Astrocyte of the spinal cord (primary cell): ENCODE results near the gene VWA8.
A peak's percentile ranks its signal among the peaks of the same experiment; 100 is the strongest.
"Not testable (repeated sequence)": the region's sequence is repeated elsewhere in the genome, so short reads cannot be mapped to it uniquely, and the experiment has no call there.

ENCODE experiments used
- DNase-seq: peaks from one replicate; pipeline ENCODE4 v3.0.0; 2011; ENCODE audit warnings: low read depth, low spot score
- H3K4me3 ChIP-seq: 2 replicates; pipeline ENCODE4 v1.5.1; 2011; ENCODE audit warnings: low read depth, mild to moderate bottlenecking, low read length, moderate library complexity
- CTCF ChIP-seq: IDR thresholded peaks from 2 replicates; pipeline ENCODE4 v1.5.1; 2012; ENCODE audit warnings: low read depth, mild to moderate bottlenecking, low read length, inconsistent platforms
- in situ Hi-C: cut with HindIII; loops from 2 replicates; pipeline ENCODE4 v1.10.0; 2017; ENCODE audit warnings: low sequenced_read_pairs

VWA8 gene

DNA sequence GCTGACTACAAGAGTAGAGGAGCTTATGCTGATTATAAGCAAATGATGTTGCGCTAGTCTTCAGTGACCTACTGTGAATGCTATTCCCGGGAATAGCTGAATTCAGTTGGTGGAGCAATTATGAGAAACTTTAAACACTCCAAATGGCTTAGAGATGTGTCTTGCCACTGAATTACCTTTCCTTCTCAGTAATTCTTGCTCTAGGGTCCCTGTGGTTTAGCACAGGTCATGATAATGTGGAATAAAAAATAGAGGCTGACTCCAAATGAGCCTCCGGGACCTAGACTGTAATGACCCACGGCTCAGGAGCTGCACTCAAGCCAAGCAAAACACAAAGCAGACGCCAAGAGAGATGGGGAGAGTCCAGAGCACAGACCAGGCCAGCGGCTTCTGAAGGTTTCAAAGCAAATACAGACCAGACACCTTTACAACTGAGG lies 378.9 kb downstream of the VWA8 start:
- in situ Hi-C loops: no loop called here
- DNase-seq: peak; percentile 74
- no peak for TF ChIP-seq CTCF
- no peak overlapping the region for H3K4me3 ChIP-seq

DNA sequence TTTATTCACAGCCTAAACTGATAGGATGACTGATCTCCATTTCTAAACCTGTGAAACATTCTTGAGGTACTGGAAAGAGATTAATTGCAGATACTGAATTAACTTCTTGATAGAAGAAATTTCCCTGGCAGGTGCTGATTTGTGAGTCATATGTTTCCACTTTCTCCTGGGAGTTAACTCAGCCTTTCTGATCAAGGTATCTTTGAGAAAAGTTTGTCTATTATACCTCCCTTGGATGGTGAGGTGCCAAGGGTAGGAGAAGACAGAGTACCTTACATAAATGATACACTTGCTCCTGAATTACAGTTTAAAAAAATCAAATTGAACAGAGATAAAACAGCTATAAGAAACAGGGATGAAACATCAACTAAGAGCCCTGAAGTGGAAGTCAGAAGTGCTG lies 380.6 kb downstream of the VWA8 start:
- in situ Hi-C loops: no loop called here

GRCh38 chr13:41579881-41580280 lies 381.0 kb downstream of the VWA8 start:
- H3K4me3 ChIP-seq: no peak overlapping the region
- in situ Hi-C loops: no loop called here
- no peak for TF ChIP-seq CTCF
- DNase-seq: no peak

More for the DNA sequence above, 380.6 kb downstream of the VWA8 start:
- no peak for DNase-seq
- no peak for TF ChIP-seq CTCF
- no peak overlapping the region for H3K4me3 ChIP-seq

DNA sequence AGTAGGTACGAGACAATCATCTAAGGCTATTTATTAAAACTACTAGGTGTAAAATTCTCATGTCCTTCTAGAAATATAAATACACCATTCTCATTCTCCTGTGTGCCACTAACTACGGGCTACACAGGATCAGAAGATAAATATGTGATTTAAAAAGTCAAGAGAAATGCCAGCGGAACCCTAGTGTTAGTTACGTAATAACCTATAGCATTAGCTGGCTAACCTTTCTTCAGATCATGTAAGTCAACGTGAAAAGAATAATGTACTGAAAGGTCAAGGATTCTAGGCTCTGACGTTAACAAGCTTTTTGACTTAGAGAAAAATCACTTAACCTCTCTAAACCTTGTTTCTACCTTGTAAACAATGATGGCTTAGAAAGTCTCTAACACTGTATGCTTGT lies 381.7 kb downstream of the VWA8 start:
- no peak overlapping the region for H3K4me3 ChIP-seq
- no peak for TF ChIP-seq CTCF
- no peak for DNase-seq
- in situ Hi-C loops: no loop called here

- in situ Hi-C loops: no loop called here
- TF ChIP-seq CTCF: no peak
Observed at GRCh38 chr13:41578371-41578770, 382.5 kb downstream of the VWA8 start.

GRCh38 chr13:41577436-41577835 lies 383.5 kb downstream of the VWA8 start:
- in situ Hi-C loops: no loop called here
- TF ChIP-seq CTCF: no peak
- no peak for DNase-seq
- no peak overlapping the region for H3K4me3 ChIP-seq

More at GRCh38 chr13:41578371-41578770, 382.5 kb downstream of the VWA8 start:
- DNase-seq: no peak
- no peak overlapping the region for H3K4me3 ChIP-seq

GRCh38 chr13:41573640-41574039 lies 387.3 kb downstream of the VWA8 start:
- in situ Hi-C loops, DNase-seq, H3K4me3 ChIP-seq: not testable (repeated sequence)

DNA sequence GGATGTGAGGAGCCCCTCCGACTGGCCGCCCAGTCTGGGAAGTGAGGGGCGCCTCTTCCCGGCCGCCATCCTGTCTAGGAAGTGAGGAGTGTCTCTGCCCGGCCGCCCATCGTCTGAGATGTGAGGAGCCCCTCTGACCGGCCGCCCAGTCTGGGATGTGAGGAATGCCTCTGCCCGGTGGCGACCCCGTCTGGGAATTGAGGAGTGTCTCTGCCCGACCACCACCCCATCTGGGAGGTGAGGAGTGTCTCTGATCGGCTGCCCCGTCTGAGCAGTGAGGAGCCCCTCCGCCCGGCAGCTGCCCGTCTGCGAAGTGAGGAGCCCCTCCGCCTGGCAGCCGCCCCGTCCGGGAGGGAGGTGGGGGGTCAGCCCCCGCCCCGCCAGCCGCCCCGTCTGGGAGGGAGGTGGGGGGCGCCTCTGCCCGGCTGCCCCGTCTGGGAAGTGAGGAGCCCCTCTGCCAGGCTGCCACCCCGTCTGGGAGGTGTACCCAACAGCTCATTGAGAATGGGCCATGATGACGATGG lies 389.0 kb downstream of the VWA8 start:
- in situ Hi-C loops, DNase-seq, H3K4me3 ChIP-seq: not testable (repeated sequence)
